ENCODE data around the gene GPX4.

The GPX4 gene

DNA sequence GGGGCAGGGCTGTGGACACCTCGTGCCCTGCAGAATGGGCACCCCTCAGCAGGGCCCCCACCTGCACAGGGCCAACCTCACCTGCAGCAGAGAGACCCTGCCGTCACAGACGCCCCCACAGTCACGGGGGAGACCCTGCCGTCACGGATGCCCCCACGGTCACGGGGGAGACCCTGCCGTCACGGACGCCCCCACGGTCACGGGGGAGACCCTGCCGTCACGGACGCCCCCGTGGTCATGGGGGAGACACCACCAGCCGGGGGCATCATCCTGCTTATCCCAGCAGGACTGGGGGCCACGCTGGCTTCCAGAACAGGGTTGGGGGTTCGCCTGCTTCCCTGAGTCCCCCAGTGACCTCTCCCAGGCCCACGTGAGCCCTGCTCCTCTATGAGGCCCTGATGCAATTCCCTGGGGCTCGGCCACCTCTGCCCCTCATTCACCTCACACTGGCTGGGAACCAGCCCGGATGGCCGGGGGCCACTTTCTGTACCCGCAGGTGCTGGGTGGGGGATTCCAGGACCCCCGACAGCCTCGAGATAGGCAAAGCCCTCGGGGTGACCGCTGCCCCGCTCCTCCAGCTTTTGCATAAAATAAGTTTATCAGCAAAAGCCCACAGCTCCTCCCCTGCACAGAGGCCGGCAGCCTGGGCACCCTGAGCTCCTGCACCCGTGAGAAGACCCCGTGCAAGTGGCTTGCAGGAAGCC is 46.7 kb downstream of the GPX4 start:
- DNase-seq = no peak

DNA sequence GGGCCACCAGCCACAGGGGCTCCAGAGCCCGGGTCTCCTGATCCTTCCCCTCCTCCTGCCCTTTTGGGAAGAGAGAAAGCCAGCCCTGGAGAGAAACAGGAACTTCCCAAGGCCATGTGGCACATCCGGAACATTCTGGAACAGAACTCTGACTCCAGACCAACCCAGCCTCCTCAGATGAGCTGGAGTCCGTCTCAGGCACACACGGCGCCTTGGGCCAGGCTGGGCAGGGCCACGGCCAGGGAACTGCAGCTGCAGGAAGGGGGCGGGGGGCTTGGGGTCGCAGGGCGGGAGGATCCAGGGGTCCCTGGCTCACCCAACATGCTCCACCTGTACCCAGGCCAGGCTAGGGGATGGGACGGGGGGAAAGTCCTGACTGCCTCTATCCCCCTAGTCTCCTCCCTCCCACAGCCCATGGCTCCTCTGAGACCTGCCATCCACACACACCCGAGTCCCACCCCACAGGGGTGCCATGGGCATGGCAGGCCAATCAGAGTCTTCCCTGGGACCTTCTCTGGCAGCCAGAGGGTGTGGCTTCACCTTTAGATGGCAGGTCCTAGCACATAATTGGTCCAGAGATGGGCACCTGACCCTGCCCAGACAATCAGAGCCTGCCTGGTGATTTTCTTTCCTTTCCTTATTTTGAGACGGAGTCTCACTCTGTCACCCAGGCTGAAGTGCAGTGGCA is 47.4 kb downstream of the GPX4 start:
- peak in 2 of 4 experiments; percentile 34 to 42 for DNase-seq

DNA sequence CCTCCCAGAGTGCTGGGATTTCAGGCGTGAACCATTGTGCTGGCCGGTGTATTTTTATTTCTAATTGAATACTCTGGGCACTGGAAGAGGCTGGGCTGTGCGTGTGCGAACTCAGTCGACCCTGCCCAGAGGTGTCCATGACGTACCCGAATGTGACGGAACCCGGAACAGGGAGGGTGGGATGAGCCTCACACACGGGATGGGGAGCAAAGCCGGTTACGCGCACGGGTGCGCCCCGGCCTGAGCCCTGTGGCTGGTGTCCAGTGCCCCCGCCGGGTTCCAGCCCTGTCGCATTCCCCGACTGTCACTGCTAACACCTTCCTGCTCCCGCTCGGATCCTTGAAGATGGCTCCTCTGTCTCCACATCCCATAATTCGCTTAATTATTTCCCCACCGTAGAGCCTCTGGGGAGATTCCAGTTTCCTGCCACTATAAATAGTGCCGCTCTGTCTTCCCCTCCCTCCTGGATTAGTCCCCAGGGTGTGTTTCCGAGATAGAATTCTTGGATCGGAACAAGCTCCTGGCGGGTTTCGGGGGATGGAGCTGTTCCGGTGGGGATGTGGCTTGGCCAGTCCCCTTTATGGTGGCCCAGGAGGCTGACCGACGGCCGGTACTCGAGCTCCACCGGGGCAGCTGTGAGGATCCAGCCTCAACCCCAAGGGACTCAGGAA is 48.3 kb downstream of the GPX4 start:
- DNase-seq = no peak

DNA sequence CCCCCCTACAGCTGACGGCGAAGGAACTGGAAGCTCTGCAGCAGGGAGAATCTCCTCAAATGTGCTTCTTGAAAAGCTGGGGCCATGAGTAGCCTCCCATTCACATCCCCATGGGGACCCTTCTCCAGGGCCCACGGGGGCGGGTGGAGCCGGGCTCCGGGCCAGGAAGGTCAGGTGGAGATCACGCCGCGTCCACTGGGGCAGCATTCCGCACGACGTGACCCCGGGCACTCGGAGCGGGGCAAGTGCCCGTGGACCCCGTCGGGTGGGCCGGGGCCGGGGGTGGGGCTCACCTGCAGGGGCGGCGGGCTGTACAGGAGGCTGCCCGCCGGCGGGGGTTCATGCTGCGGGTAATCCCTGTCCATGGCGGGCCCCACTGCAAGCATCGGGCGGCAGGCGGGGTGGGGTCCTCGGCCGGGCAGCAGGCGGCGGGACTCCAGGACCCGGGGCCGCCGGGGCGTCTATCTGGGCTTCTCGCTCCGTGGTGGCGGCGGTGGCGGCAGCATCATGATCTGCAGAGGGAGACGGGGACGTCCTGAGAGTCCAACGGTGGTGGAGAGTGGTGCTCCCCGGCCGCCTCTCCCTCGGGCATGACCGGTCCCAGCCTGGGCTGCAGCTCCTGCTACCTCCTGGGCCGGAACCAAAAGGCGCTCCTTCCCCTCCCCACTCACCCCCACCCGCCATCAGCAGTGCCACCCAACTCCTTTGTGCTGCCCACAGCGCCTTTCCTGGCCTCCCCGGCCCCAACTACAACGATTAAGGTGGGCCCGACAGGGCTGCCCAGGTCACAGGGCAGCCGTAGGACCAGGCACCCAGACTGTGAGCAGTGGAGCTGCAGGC is 50.3 kb downstream of the GPX4 start:
- DNase-seq = no peak

DNA sequence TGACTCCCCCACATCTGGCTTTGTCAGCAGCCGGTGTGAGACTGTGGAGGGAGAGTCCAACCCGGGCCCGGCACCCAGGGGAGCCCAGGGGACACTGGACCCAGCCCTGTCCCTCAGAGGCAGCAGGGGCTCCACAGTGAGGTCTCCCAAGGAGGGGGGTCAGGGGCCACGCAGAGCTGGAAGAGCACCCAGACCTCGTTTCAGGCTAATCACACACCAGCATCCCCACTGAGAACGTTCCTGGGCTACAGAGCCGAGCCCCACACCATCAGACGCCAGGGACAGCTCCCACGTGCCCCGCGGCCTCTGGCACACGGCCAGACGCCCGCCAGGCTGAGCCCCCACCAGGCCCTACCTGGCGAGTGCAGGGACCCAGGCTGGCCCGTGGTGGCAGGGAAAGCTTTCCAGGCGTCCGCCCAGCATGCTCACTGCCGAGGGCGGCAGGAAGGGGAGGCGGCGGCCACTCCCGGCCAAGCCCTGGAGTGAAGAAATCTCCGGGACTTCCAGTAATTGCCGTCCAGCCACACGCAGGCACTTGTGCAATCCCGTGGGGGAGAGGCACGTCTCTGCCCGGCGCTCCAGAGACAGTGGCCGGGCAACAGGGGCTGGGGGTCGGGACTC is 51.0 kb downstream of the GPX4 start:
- peak; percentile 86 to 95 (median 93) for DNase-seq

DNA sequence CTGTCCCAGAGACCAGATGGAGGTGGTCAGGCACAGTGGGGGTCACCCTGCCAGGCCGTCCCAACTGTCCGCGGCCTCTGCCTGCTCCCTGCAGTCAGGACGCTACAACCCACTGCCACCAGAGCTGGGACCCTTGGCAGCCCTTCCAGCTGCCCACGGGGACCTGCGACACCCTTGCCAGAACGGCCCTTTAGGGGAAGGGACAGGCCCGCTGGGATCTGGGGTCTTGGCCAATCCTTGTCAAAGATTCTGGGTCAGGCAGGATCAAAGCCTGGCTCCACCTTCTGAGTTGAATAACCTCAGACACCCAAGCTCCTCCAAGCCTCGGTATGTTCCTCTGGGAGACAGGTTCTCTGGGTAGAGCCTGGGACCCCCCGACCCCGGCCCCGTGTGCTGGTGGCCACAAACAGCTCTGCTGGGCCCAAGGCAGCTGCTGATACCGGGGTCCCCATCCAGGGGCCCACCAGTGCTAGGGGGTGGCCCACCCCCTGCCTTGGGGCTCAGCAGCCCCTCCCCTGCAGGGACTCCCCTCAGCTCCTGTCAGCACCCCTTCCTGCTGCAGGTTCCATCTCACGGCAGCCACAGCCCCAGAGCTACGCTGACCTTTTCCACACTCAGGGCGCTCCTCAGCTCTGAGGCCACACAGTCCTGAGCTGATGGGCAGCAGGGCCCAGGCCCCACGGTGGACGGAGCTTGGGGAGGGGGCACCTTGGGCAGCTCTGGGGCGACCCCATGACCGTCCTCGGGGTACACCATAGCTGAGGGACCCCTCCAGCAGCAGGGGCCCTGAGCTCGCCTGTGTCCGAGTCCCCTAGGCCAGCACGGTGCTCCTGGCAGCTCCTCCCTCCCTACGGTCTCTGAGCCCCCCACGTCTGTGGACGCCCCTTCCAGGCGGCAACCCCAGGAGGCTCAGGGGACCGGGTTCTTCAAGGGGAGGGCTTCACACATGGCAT is 51.8 kb downstream of the GPX4 start:
- peak in 2 of 4 experiments; percentile 28 to 38 for DNase-seq
